Ectodermal cell (in vitro differentiated cells): ENCODE measurements around the gene KIAA1755.

Experiments
- H3K27ac ChIP-seq: 2 replicates; pipeline ENCODE4 v1.7.0; 2013; ENCODE audit warnings: mild to moderate bottlenecking, low read depth, low read length; ENCODE audit not compliant: insufficient read depth, poor library complexity, severe bottlenecking
- H3K27me3 ChIP-seq: 2 replicates; pipeline ENCODE4 v1.7.0; 2013; ENCODE audit warnings: mild to moderate bottlenecking, low read length; ENCODE audit not compliant: insufficient read depth, control insufficient read depth, poor library complexity, severe bottlenecking
- H3K36me3 ChIP-seq: one replicate; pipeline ENCODE4 v1.7.0; 2013; ENCODE audit warnings: low read length; ENCODE audit not compliant: control insufficient read depth, insufficient read depth
- H3K4me1 ChIP-seq: one replicate; pipeline ENCODE4 v1.7.0; 2013; ENCODE audit warnings: low read length; ENCODE audit not compliant: control insufficient read depth, insufficient read depth
- H3K4me3 ChIP-seq: 2 replicates; pipeline ENCODE4 v1.7.0; 2013; ENCODE audit warnings: low read depth, low read length, control low read depth; ENCODE audit not compliant: insufficient read depth
- H3K9me3 ChIP-seq: 2 replicates; pipeline ENCODE4 v1.7.0; 2013; ENCODE audit warnings: mild to moderate bottlenecking, low read length, moderate library complexity; ENCODE audit not compliant: control insufficient read depth
- WGBS, 2 experiments: methylation state at CpG; one replicate each; pipeline ENCODE4 v1.1.7; 2013; ENCODE audit warnings: missing lambda C conversion rate in 2 of 2; 5-methylcytosine and 5-hydroxymethylcytosine counted together

Gene KIAA1755

GRCh38 chr20:38167328-38167850, 93.1 kb downstream of the KIAA1755 start:
- Histone ChIP-seq H3K27me3 (peaks cover 12% of the 10 kb centered on the region), H3K27ac (no peak overlapping the region), H3K4me1 (peaks cover 10% of the 10 kb centered on the region), H3K36me3 (no peaks in the 10 kb centered on the region), H3K9me3 (no peaks in the 10 kb centered on the region), H3K4me3 (no peak overlapping the region)
- 89 to 94% methylated on average over 8 of the region's 8 CpGs for WGBS, 2 experiments

DNA sequence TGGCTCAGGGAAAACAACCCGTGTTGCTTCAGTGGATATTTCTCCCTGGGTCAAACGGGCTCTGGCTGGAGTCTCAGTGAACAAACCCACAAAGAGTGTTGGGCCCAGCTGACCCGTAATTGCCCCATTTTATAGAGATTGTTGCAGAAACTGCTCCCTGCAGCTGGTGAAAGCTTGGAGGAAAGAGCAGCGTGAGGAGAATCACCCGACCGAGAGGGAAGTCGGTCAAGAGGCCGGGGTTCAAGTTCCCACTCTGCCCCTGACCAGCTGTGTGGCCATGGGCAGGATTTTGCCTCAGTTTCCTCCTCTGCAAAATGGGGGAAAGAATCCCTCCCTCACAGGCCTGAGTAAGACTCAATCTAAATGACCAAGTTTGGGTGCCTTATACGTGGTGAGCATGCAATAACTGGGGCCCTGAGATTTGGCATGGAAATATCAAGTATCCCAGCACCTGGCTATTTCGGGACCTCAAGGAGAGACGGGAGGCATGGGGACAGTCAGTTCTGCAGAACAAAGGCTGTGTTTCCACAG, 93.8 kb downstream of the KIAA1755 start:
- Histone ChIP-seq H3K4me3 (no peak overlapping the region), H3K9me3 (no peaks in the 10 kb centered on the region), H3K27me3 (peaks cover 12% of the 10 kb centered on the region), H3K36me3 (no peaks in the 10 kb centered on the region), H3K4me1 (peaks cover 10% of the 10 kb centered on the region), H3K27ac (no peak overlapping the region)
- 90 to 92% methylated on average over 11 of the region's 11 CpGs for WGBS, 2 experiments

- Histone ChIP-seq H3K4me3 (no peak overlapping the region), H3K27me3 (peaks cover 12% of the 10 kb centered on the region), H3K27ac (no peak overlapping the region), H3K4me1 (peaks cover 7% of the 10 kb centered on the region), H3K9me3 (no peaks in the 10 kb centered on the region), H3K36me3 (no peaks in the 10 kb centered on the region)
- 92 to 93% methylated on average over 11 of the region's 11 CpGs for WGBS, 2 experiments
Observed at GRCh38 chr20:38165966-38166702, 94.4 kb downstream of the KIAA1755 start.

DNA sequence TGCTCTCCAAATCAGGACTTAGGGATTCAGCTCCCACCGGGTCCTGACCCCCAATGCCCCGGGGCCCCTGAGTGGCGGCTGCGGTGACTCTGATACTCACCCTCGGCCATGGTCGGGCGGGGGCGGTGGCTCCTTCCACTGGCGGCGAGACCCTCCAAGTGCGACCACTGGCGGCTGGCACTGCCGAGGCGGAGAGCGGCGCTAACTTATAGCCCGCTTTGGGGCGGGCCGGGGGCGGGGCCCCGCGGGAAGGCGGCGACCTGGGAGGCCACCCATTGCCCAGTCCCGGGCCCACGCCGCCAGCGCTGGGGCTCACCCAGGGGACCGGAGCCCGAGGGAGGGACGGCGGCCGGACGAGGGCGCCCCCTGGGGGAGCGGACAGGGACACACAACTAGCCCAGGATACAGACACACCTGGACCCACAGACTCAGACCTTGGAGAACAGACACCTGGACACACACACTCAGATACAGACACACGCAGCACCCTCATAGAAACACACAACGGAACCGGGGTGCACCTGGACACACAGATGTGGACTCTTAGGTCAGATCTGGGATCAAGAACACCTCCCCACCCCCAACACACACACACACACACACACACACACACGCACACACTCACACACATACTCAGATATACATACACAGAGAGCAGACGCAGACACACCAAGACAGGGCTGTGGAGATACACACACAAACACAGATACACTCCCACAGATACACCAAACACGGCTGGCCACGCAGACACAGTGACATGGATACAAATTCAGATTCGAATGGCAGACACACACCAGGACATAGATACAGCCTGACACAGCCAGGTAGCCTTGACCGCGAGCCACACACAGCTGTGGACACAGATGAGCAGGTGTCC, 95.2 kb downstream of the KIAA1755 start, which contains the start of gene TGM2:
Gene TGM2, minus strand, starts transcription at position 182 of the 877 bp plus-strand sequence. Its CDS starts 72 bp downstream, at position 110.
- no peak within 1 kb of the TSS for H3K27ac ChIP-seq
- 16 to 17% methylated on average over 46 of the region's 46 CpGs for WGBS, 2 experiments
- H3K9me3 ChIP-seq, result no peaks in the 10 kb centered on the region
- H3K4me1 ChIP-seq, result peaks cover 5% of the 10 kb centered on the region
- H3K4me3 ChIP-seq, result peak within 1 kb of the TSS; percentile 37
- no peaks in the 10 kb centered on the region for H3K36me3 ChIP-seq
- H3K27me3 ChIP-seq, result peaks cover 12% of the 10 kb centered on the region

GRCh38 chr20:38164624-38165088, 95.9 kb downstream of the KIAA1755 start:
- no peaks in the 10 kb centered on the region for H3K9me3 ChIP-seq
- WGBS, 2 experiments, result 76 to 77% methylated on average over 14 of the region's 14 CpGs
- peak overlapping the region; percentile 37 for H3K4me3 ChIP-seq
- no peak overlapping the region for H3K27ac ChIP-seq
- peaks cover 12% of the 10 kb centered on the region for H3K27me3 ChIP-seq
- no peaks in the 10 kb centered on the region for H3K36me3 ChIP-seq
- peaks cover 5% of the 10 kb centered on the region for H3K4me1 ChIP-seq

GRCh38 chr20:38164069-38164468, 96.5 kb downstream of the KIAA1755 start:
- Histone ChIP-seq H3K9me3 (no peaks in the 10 kb centered on the region), H3K36me3 (no peaks in the 10 kb centered on the region), H3K4me1 (peaks cover 5% of the 10 kb centered on the region), H3K27me3 (peaks cover 12% of the 10 kb centered on the region), H3K4me3 (no peak overlapping the region), H3K27ac (no peak overlapping the region)
- WGBS, 2 experiments, result 96 to 98% methylated on average over 5 of the region's 5 CpGs

DNA sequence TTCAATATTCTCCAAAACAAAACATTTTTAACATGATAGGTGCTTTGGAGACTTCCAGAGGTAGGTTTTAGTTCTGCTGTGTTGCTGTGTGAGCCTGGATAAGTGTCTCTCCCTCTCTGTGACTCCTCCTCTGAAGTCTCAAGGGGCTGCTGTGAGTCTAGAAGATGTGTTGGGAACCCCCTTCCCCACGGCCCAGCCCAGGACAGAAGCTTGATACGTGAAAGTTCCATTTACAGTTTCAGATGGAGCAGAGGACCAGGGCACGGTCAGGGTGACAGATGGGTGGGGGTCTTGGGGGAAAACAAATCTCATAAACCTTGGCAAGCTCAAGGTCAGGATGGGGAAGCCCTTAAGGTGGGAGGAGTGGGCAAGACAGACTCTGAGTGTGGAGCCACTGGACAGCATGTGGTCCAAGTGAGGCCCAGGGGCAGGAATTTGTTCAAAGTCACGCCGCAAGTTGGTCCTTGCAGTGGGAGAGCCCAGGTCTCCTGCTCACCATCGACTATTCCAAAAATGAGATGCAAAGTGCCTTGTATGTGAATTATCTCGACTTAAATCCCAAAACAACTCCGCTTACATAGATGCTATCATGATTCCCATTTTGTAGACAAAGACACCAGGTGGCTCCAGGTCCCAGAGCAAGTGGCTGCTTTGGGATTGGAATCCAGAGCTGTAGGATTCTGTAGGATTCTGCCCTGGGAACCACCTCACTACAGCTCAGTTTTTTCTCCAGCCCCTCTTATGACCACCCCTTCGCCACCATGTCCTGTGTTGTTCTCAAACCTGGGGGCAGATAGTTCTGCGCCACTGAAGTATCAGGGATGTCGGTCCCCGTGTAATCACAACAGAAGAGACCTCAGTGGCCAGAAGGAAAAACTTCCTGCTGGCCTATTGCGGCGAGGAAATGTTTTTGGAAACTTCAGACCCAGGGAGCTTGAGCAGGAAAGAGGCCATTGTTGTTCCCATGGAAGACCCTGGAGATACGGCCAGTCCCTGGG, 97.4 kb downstream of the KIAA1755 start:
- WGBS, 2 experiments, result 75 to 76% methylated on average over 15 of the region's 15 CpGs
- Histone ChIP-seq H3K27me3 (peaks cover 12% of the 10 kb centered on the region), H3K9me3 (no peaks in the 10 kb centered on the region), H3K27ac (no peak overlapping the region), H3K4me3 (no peak overlapping the region), H3K4me1 (peaks cover 11% of the 10 kb centered on the region), H3K36me3 (no peaks in the 10 kb centered on the region)

DNA sequence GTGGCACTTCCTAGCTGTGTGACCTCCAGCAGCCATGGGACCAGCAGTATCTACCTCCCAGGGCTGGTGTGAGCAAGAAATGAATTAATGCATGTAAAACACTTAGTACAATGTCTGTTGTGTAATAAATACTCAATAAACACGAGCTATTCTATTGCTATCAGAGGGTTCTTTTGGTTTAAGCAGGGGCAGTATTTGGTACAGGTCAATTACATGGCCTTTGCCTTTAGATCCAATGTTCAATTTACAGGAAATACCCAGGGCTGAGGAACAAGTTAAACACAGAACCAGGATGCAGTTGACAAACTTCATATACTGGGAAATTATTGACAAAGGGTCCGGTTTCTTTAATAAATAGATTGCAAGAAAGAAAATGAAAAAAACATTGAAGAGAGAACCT, 98.4 kb downstream of the KIAA1755 start:
- WGBS, 2 experiments, result 84 to 92% methylated on average over 2 of the region's 2 CpGs
- peaks cover 12% of the 10 kb centered on the region for H3K27me3 ChIP-seq
- no peaks in the 10 kb centered on the region for H3K36me3 ChIP-seq
- no peak overlapping the region for H3K4me3 ChIP-seq
- no peaks in the 10 kb centered on the region for H3K9me3 ChIP-seq
- peaks cover 11% of the 10 kb centered on the region for H3K4me1 ChIP-seq
- H3K27ac ChIP-seq, result no peak overlapping the region

GRCh38 chr20:38161412-38161774, 99.1 kb downstream of the KIAA1755 start:
- 93 to 94% methylated on average over 13 to 14 of the region's 14 CpGs for WGBS, 2 experiments
- H3K4me3 ChIP-seq, result no peak overlapping the region
- no peak overlapping the region for H3K27ac ChIP-seq
- no peaks in the 10 kb centered on the region for H3K9me3 ChIP-seq
- H3K4me1 ChIP-seq, result peaks cover 11% of the 10 kb centered on the region
- H3K36me3 ChIP-seq, result no peaks in the 10 kb centered on the region
- H3K27me3 ChIP-seq, result peaks cover 12% of the 10 kb centered on the region
